LNCAP (cell line): ENCODE measurements around the gene IL9.

ENCODE experiments used
- CTCF ChIP-seq: fragments of 450-650 bp; IDR thresholded peaks from 2 replicates; pipeline ENCODE4 v1.5.1; 2017; ENCODE audit warnings: mild to moderate bottlenecking

Gene IL9

GRCh38 chr5:135890867-135891266 is 4.8 kb downstream of the IL9 start:
- TF ChIP-seq CTCF, result no peak

GRCh38 chr5:135890296-135890695 is 5.3 kb downstream of the IL9 start:
- TF ChIP-seq CTCF, result no peak

DNA sequence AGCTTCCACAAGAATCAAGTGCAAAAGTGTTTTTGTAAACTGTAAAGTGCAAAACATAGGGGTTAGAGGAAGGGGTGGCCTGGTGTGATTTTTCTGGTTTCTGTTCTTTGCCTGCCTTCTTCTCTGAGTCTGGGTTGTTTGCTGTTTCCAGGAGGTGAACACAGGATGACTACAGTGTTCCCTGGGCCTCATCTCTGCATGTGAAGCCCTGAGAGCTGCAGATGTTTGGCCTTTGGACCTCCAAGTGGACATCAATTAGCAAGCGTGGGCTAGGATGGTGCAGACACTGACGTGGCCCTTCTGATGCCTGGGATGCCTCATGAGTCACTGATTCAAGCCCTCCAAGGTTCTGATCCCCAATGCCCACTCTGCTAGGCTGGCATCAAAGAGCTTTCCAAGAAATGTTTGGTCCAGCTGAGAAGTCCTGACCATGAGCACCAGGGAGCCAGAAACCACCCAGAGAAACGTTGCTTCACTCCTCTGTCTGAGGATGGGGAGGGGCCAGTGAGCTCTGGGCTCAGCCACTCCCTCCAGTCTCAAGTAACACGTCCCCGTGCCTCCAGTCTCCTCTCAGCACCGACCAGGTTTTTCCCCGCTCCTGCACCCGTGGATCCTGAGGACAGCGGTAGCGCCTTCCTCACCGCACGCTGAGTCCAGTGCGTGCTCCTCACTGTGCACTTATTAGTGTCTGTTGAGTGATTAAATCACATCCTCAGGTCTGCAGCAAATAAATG is 7.6 kb downstream of the IL9 start:
- no peak for TF ChIP-seq CTCF

DNA sequence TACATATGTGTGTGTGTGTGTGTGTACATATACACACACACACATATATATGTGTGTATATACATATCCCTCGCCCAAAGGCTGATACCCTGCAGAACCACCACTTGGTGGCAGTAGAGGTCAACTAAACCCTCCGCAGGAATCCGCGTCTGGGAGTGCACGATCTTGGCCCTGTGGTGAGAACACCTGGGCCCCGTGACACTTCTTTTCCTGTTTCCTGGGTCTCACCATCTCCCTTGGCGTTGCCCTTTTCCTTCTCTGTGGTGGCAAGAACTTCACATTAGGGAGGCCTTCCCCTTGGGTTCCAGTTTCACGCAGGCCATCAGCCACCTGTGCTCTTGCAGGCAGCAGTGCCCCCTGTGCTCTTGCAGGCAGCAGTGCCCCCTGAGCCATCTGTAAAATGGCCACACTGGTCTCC is 8.2 kb downstream of the IL9 start:
- TF ChIP-seq CTCF, result peak; percentile 80

GRCh38 chr5:135886136-135886535 is 9.5 kb downstream of the IL9 start:
- TF ChIP-seq CTCF, result no peak

DNA sequence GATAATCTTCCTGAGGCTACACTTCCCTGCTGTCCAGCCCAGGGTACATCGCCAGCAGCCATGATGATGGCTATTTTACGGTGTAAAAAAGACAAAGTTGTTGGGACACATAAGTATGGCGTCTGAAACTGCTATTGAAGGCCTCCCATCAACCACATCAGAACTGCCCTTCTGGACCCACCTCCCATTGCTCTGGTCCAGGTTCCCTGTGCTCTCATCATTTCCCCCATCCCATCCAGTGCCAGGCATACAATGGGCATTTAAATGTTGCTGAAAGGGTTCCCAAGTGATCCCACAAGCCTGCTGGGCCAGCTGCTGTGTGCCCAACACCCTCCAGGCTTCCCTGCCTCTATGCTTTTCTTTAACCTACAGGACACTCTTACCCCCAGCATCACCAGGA is 10.6 kb downstream of the IL9 start:
- no peak for TF ChIP-seq CTCF

- TF ChIP-seq CTCF, result no peak; the same call in 1 of the 2 replicates
Measured at GRCh38 chr5:135883441-135883840, 12.2 kb downstream of the IL9 start.

DNA sequence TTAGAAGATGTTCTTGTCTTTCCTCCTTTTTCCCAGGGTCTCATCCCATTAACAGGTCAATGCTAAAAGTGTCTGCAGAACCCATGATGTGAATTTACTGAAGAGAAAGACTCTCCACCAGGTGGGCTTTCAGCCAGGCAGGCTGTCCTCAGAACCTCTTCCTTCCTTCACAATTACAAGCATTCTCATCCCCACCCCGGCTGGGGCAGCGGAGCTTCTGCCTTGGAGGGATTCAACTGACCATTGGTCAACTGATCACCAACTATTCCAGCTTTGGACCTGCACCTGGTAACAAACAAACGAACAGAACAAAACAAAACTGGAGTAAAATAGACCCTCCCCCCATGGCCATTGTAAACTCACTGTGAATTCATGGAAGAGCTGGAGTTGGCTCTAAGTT is 12.6 kb downstream of the IL9 start:
- TF ChIP-seq CTCF, result no peak
